ENCODE data around the gene LRFN4. TPM values are rescaled to one million over a fixed set of nuclear protein-coding genes. Genes with fewer than 3 reads are reported as not detected.

The LRFN4 gene
- total RNA-seq, 4 donors from 2014 or later, result 1.5 to 17.0 (median 5.4) TPM

- no peaks in the 10 kb centered on the region for H3K4me1 ChIP-seq
- H3K36me3 ChIP-seq, result no peaks in the 10 kb centered on the region
- no peaks in the 10 kb centered on the region for H3K27me3 ChIP-seq
- no peaks in the 10 kb centered on the region for H3K9me3 ChIP-seq
- no peak overlapping the region for H3K4me3 ChIP-seq
- no peak for DNase-seq
- intact Hi-C loops (cut with DNase I; ENCODE audit: low total_unique reads), result no loop called here
- TF ChIP-seq POLR2A (IDR thresholded peaks at IDR 0.05) (no peak), CTCF (IDR thresholded peaks at IDR 0.05) (no peak)
- no peak overlapping the region for H3K27ac ChIP-seq
Measured at GRCh38 chr11:66882561-66883015, 25.7 kb downstream of the LRFN4 start.

DNA sequence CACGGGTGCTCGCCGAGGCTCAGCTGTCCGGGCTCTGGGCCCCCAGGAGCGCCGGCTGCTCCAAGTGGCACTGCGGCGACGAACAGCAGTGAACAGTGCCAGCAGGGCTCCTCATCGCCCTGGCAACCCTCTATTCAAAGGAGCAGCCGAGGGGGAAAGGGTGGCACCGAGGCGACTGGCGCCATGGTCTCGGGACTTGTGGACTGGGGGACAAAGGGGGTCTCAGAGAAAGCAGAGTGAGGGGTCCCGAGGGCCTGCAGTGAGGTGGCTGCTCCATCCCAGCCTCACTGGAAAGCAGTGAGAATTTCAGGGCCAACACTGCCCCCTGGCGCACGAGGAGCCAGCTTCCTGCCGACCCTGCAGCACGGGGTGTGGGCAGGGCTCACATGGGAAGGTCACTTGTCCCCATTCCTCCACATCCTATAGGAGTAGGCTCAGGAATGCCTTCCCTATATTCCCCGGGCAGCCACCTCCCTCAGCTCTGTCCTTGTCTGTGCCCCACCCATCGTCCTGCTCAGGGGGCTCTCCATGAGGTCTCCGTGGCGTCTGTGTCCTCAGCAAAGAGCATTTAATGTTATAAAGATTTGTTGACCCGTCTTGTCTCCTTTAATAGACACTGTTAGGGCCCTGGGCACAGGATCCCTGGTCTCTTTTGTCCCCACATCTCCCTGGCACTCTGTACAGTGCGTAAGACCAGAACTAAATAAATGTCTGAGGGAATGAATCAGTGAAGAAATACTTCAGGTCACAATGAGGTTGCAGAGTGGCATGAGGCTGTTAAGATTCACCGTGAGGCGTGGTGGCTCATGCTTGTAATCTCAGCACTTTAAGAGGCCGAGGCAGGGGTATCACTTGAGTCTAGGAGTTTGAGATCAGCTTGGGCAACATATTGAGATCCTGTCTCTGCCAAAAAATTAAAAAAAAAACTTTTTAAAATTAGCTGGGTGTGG lies 26.4 kb downstream of the LRFN4 start:
- no peaks in the 10 kb centered on the region for H3K9me3 ChIP-seq
- intact Hi-C loops (cut with DNase I; ENCODE audit: low total_unique reads), result no loop called here
- no peaks in the 10 kb centered on the region for H3K27me3 ChIP-seq
- no peaks in the 10 kb centered on the region for H3K36me3 ChIP-seq
- H3K4me1 ChIP-seq, result no peaks in the 10 kb centered on the region
- H3K27ac ChIP-seq, result no peak overlapping the region
- TF ChIP-seq POLR2A (IDR thresholded peaks at IDR 0.05), result no peak
- peak; percentile 36 to 53 (median 42) for TF ChIP-seq CTCF (IDR thresholded peaks at IDR 0.05)
- DNase-seq, result no peak
- H3K4me3 ChIP-seq, result no peak overlapping the region

DNA sequence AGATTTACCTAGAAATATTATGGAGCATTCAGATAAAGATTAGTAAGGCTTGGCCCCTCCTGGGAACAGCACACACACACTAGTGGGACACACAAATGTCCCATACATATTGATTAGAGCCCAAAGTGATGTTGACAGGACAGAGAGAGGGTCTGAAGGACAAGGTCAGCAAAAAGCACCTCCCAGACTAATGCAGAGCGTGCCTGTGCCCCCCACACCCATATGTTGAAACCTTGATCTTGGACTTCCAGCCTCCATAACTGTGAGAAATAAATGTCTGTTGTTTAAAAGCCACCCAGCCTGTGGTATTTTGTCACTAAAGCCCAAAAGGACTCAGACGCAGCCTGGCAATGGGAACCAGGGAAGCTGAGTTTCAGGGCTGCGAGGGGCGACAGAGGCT lies 27.6 kb downstream of the LRFN4 start:
- H3K4me3 ChIP-seq, result no peak overlapping the region
- H3K36me3 ChIP-seq, result no peaks in the 10 kb centered on the region
- no peaks in the 10 kb centered on the region for H3K27me3 ChIP-seq
- H3K9me3 ChIP-seq, result no peaks in the 10 kb centered on the region
- DNase-seq, result no peak
- intact Hi-C loops (cut with DNase I; ENCODE audit: low total_unique reads), result no loop called here
- no peak overlapping the region for H3K27ac ChIP-seq
- H3K4me1 ChIP-seq, result no peaks in the 10 kb centered on the region
- no peak for TF ChIP-seq POLR2A (IDR thresholded peaks at IDR 0.05)
- TF ChIP-seq CTCF (IDR thresholded peaks at IDR 0.05), result no peak

DNA sequence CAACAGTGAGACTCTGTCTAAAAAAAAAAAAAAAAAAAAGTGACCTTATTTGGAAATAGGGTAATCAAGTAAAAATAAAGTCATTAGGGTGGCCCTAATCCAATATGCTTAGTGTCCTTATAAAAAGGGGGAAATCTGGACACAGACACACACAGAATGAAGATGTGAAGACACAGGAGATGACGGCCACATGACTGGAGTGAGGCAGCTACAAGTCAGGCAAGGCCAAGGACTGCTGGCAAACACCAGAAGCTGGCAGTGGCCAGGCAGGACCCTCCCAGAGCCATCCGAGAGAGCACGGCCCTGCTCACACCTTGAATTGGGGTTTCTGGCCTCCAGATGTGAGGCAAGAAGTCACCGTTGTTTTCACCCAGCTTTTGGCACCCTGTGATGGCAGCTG lies 28.6 kb downstream of the LRFN4 start:
- intact Hi-C loops (cut with DNase I; ENCODE audit: low total_unique reads), result no loop called here
- H3K36me3 ChIP-seq, result no peaks in the 10 kb centered on the region
- TF ChIP-seq CTCF (IDR thresholded peaks at IDR 0.05), result no peak
- no peak for TF ChIP-seq POLR2A (IDR thresholded peaks at IDR 0.05)
- H3K27ac ChIP-seq, result no peak overlapping the region
- H3K27me3 ChIP-seq, result no peaks in the 10 kb centered on the region
- no peak for DNase-seq
- no peaks in the 10 kb centered on the region for H3K4me1 ChIP-seq
- H3K9me3 ChIP-seq, result no peaks in the 10 kb centered on the region
- H3K4me3 ChIP-seq, result no peak overlapping the region

- Histone ChIP-seq H3K36me3 (no peaks in the 10 kb centered on the region), H3K27me3 (no peaks in the 10 kb centered on the region), H3K9me3 (no peaks in the 10 kb centered on the region), H3K4me3 (no peak overlapping the region), H3K27ac (no peak overlapping the region), H3K4me1 (no peaks in the 10 kb centered on the region)
- TF ChIP-seq CTCF (IDR thresholded peaks at IDR 0.05), result no peak
- no peak for TF ChIP-seq POLR2A (IDR thresholded peaks at IDR 0.05)
- intact Hi-C loops (cut with DNase I; ENCODE audit: low total_unique reads), result no loop called here
- no peak for DNase-seq
Measured at GRCh38 chr11:66885950-66886440, 29.1 kb downstream of the LRFN4 start.

Measured in uterus (tissue), 4 donors.